DND-41 (cell line): ENCODE results near the gene AVPI1.

ENCODE experiments used
- ATAC-seq: fragments of 200-7000 bp; cut with Tn5 transposase; 3 replicates; pipeline ENCODE4 v1.9.1; 2021; ENCODE audit warnings: low read depth; ENCODE audit not compliant: insufficient read depth
- DNase-seq: peaks from one replicate; pipeline ENCODE4 v3.0.0-alpha.2; 2020
- H2AFZ ChIP-seq: 2 replicates; pipeline ENCODE4 v1.6.0; 2012; ENCODE audit warnings: low read depth, low read length
- H3K27ac ChIP-seq: 2 replicates; pipeline ENCODE4 v1.5.1; 2012; ENCODE audit warnings: low read length, inconsistent platforms
- H3K27me3 ChIP-seq: fragments of 200-600 bp; sonication (generic); 2 replicates; pipeline ENCODE4 v1.6.0; 2012; ENCODE audit warnings: low read length, mild to moderate bottlenecking, inconsistent platforms; ENCODE audit not compliant: insufficient read depth, poor library complexity
- H3K36me3 ChIP-seq: 2 replicates; pipeline ENCODE4 v1.5.1; 2012; ENCODE audit warnings: low read length, inconsistent platforms; ENCODE audit not compliant: insufficient read depth
- H3K4me1 ChIP-seq: 2 replicates; pipeline ENCODE4 v1.5.1; 2012; ENCODE audit warnings: mild to moderate bottlenecking, low read length; ENCODE audit not compliant: insufficient read depth
- H3K4me2 ChIP-seq: 2 replicates; pipeline ENCODE4 v1.6.0; 2012; ENCODE audit warnings: mild to moderate bottlenecking, moderate library complexity, low read length, inconsistent platforms; ENCODE audit not compliant: insufficient read depth
- H3K4me3 ChIP-seq, 2 experiments: fragments of 200-600 bp in 1 of 2; shearing (Covaris generic) in 1 of 2; 2 replicates each; pipeline ENCODE4 v1.5.1; 2012 to 2016; ENCODE audit warnings: inconsistent platforms in 2 of 2, low read length in 2 of 2, mild to moderate bottlenecking in 2 of 2, low read depth in 1 of 2, moderate library complexity in 1 of 2
- H3K79me2 ChIP-seq: 2 replicates; pipeline ENCODE4 v1.6.0; 2012; ENCODE audit warnings: low read length, inconsistent platforms; ENCODE audit not compliant: insufficient read depth
- H3K9ac ChIP-seq: 2 replicates; pipeline ENCODE4 v1.6.0; 2012; ENCODE audit warnings: low read depth, mild to moderate bottlenecking, inconsistent platforms, low read length, moderate library complexity
- H3K9me3 ChIP-seq: 2 replicates; pipeline ENCODE4 v1.5.1; 2012; ENCODE audit warnings: low read length, moderate library complexity, mild to moderate bottlenecking, inconsistent platforms; ENCODE audit not compliant: insufficient read depth, severe bottlenecking
- H4K20me1 ChIP-seq: 2 replicates; pipeline ENCODE4 v1.6.0; 2012; ENCODE audit warnings: low read length; ENCODE audit not compliant: insufficient read depth
- EZH2 ChIP-seq: IDR thresholded peaks from 3 replicates; pipeline ENCODE4 v1.6.1; 2012; ENCODE audit warnings: borderline replicate concordance, low read depth, mild to moderate bottlenecking, moderate library complexity, low read length, inconsistent platforms; ENCODE audit not compliant: severe bottlenecking
- TF ChIP-seq, protein P1 (sequence below): IDR thresholded peaks from 2 replicates; pipeline ENCODE4 v1.5.1; 2012; ENCODE audit warnings: borderline replicate concordance, low read length, moderate library complexity, mild to moderate bottlenecking; ENCODE audit not compliant: poor library complexity, severe bottlenecking; ENCODE audit errors: extremely low read depth

Gene AVPI1

GRCh38 chr10:97707134-97707861, 20.3 kb upstream of the AVPI1 start:
- no peaks in the 10 kb centered on the region for H3K4me1 ChIP-seq
- no peak for DNase-seq
- no peak overlapping the region for H2AFZ ChIP-seq
- no peak for TF ChIP-seq EZH2
- TF ChIP-seq, protein P1, sequence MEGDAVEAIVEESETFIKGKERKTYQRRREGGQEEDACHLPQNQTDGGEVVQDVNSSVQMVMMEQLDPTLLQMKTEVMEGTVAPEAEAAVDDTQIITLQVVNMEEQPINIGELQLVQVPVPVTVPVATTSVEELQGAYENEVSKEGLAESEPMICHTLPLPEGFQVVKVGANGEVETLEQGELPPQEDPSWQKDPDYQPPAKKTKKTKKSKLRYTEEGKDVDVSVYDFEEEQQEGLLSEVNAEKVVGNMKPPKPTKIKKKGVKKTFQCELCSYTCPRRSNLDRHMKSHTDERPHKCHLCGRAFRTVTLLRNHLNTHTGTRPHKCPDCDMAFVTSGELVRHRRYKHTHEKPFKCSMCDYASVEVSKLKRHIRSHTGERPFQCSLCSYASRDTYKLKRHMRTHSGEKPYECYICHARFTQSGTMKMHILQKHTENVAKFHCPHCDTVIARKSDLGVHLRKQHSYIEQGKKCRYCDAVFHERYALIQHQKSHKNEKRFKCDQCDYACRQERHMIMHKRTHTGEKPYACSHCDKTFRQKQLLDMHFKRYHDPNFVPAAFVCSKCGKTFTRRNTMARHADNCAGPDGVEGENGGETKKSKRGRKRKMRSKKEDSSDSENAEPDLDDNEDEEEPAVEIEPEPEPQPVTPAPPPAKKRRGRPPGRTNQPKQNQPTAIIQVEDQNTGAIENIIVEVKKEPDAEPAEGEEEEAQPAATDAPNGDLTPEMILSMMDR: no peak
- no peaks in the 10 kb centered on the region for H3K9me3 ChIP-seq
- no peak overlapping the region for H3K4me3 ChIP-seq
- no peak for ATAC-seq
- no peaks in the 10 kb centered on the region for H4K20me1 ChIP-seq
- no peaks in the 10 kb centered on the region for H3K79me2 ChIP-seq
- no peaks in the 10 kb centered on the region for H3K36me3 ChIP-seq
- H3K9ac ChIP-seq: no peak overlapping the region
- H3K27ac ChIP-seq: no peak overlapping the region
- H3K27me3 ChIP-seq: no peaks in the 10 kb centered on the region
- H3K4me2 ChIP-seq: no peak overlapping the region

GRCh38 chr10:97705006-97705670, 18.1 kb upstream of the AVPI1 start:
- TF ChIP-seq, protein P1: no peak
- no peak for TF ChIP-seq EZH2
- Histone ChIP-seq H2AFZ (no peak overlapping the region), H3K79me2 (no peaks in the 10 kb centered on the region), H3K4me2 (no peak overlapping the region), H3K9ac (no peak overlapping the region), H3K4me3 (no peak overlapping the region), H4K20me1 (no peaks in the 10 kb centered on the region), H3K27ac (no peak overlapping the region), H3K4me1 (peaks cover 9% of the 10 kb centered on the region), H3K27me3 (no peaks in the 10 kb centered on the region), H3K9me3 (no peaks in the 10 kb centered on the region), H3K36me3 (no peaks in the 10 kb centered on the region)
- no peak for ATAC-seq
- no peak for DNase-seq

DNA sequence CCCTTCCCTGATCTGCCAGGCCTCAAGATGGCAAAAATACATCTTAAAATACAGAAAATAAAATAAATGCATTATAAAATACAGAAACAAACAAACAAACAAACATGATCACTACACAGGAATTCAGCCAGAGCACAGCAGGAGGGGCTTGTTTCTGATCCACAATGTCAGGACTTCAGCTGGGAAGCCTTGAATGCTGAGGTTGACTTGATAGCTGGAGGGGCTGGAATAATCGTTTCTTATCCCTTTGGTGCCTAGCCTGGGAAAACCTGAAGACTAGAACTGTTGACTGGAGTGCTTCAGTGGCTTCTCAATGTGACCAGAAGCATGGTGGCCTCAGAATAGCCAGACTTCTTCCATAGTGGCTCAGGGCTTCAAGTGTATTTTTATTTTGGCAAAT, 17.3 kb upstream of the AVPI1 start:
- no peaks in the 10 kb centered on the region for H4K20me1 ChIP-seq
- no peak overlapping the region for H3K9ac ChIP-seq
- TF ChIP-seq EZH2: no peak
- TF ChIP-seq, protein P1: no peak
- no peak for ATAC-seq
- no peaks in the 10 kb centered on the region for H3K9me3 ChIP-seq
- no peaks in the 10 kb centered on the region for H3K36me3 ChIP-seq
- DNase-seq: no peak
- H3K4me2 ChIP-seq: no peak overlapping the region
- H3K27me3 ChIP-seq: no peaks in the 10 kb centered on the region
- no peak overlapping the region for H3K27ac ChIP-seq
- H3K4me1 ChIP-seq: peaks cover 9% of the 10 kb centered on the region
- no peak overlapping the region for H3K4me3 ChIP-seq
- H3K79me2 ChIP-seq: no peaks in the 10 kb centered on the region
- H2AFZ ChIP-seq: no peak overlapping the region
